HCT116 (cell line): Measurements from ENCODE around the gene CFAP53. TPM values are rescaled to one million over a fixed set of nuclear protein-coding genes. Genes with fewer than 3 reads are reported as not detected.

Experiments
- ATAC-seq: fragments of 200-7000 bp; cut with Tn5 transposase; 2 replicates; pipeline ENCODE4 v1.9.1; 2020; ENCODE audit warnings: mild to moderate bottlenecking, moderate library complexity
- BruUV-seq: library from RNA; stranded (reverse); fragments of 400-500 nt; replicated peaks from 2 replicates; lab custom pipeline; 2021; lab: Mats Ljungman, UMichigan
- CTCF ChIA-PET: fragments of 300-600 bp; sonication (Branson Sonifier 250); formaldehyde crosslinking; loops from one replicate; lab custom pipeline; 2021; ENCODE audit warnings: antibody characterized with exemption; lab: Charles Lee
- POLR2A ChIA-PET: fragments of 300-600, 350-600 bp; sonication (Branson Sonifier 250); formaldehyde crosslinking; loops from one replicate; lab custom pipeline; 2021; ENCODE audit warnings: antibody characterized with exemption; lab: Charles Lee
- RAD21 ChIA-PET, 2 experiments: fragments of 300-600 bp; sonication (Branson Sonifier 250); formaldehyde crosslinking; loops; one replicate each; lab custom pipeline; 2023; ENCODE audit warnings: low total read pairs in 2 of 2; ENCODE audit not compliant: uncharacterized antibody in 2 of 2, unreplicated experiment in 2 of 2, low non-redundant PET in 1 of 2; lab: Charles Lee
- DNase-seq: peaks from one replicate; pipeline ENCODE4 v3.0.0-alpha.2; 2010; ENCODE audit warnings: low read depth, low spot score
- H2AFZ ChIP-seq: fragments of 200-600 bp; shearing (Covaris generic), sonication (generic); 2 replicates; pipeline ENCODE4 v1.6.1; 2017; ENCODE audit warnings: low read depth, mixed run types, mixed read lengths, antibody characterized with exemption, low read length; ENCODE audit not compliant: poor library complexity, severe bottlenecking
- H3K27ac ChIP-seq: 2 replicates; pipeline ENCODE4 v1.5.1; 2012; ENCODE audit warnings: low read depth, low read length
- H3K27me3 ChIP-seq: fragments of 200-600 bp; sonication (generic); 2 replicates; pipeline ENCODE4 v1.6.1; 2016; ENCODE audit warnings: mixed run types, low read length, mixed read lengths; ENCODE audit not compliant: insufficient read depth
- H3K36me3 ChIP-seq, 2 experiments: fragments of 200-500 bp in 1 of 2; fragments of 200-600 bp in 1 of 2; sonication (Bioruptor generic) in 1 of 2; sonication (generic) in 1 of 2; 2 replicates each; pipeline versions ENCODE4 v1.5.1 to v1.6.1; 2014 to 2016; ENCODE audit warnings: low read length in 2 of 2, inconsistent platforms in 1 of 2, mixed read lengths in 1 of 2, mixed run types in 1 of 2; ENCODE audit not compliant: insufficient read depth in 2 of 2, control insufficient read depth in 1 of 2
- H3K4me1 ChIP-seq, 2 experiments: fragments of 200-600 bp in 1 of 2; sonication (generic) in 1 of 2; 2 replicates each; pipeline versions ENCODE4 v1.5.1 to v1.6.1; 2012 to 2017; ENCODE audit warnings: low read length in 2 of 2, inconsistent platforms in 1 of 2, mild to moderate bottlenecking in 1 of 2, mixed read lengths in 1 of 2, mixed run types in 1 of 2, moderate library complexity in 1 of 2; ENCODE audit not compliant: insufficient read depth in 2 of 2, control insufficient read depth in 1 of 2
- H3K4me2 ChIP-seq: fragments of 200-600 bp; sonication (generic); 2 replicates; pipeline ENCODE4 v1.6.1; 2017; ENCODE audit warnings: mixed run types, low read length, mixed read lengths
- H3K4me3 ChIP-seq, 2 experiments: fragments of 200-600 bp in 1 of 2; sonication (generic) in 1 of 2; replicated peaks in 1 of 2; 2 replicates each; pipeline ENCODE4 v1.5.1; 2011 to 2016; ENCODE audit warnings: low read length in 2 of 2, control low read depth in 1 of 2, low read depth in 1 of 2, mild to moderate bottlenecking in 1 of 2, mixed read lengths in 1 of 2, mixed run types in 1 of 2
- H3K79me2 ChIP-seq: fragments of 200-600 bp; sonication (generic); 2 replicates; pipeline ENCODE4 v1.6.1; 2017; ENCODE audit warnings: mild to moderate bottlenecking, mixed run types, low read length, moderate library complexity, mixed read lengths; ENCODE audit not compliant: insufficient read depth
- H3K9ac ChIP-seq: fragments of 200-600 bp; sonication (generic); 2 replicates; pipeline ENCODE4 v1.6.1; 2016; ENCODE audit warnings: low read length, mixed read lengths
- H3K9me2 ChIP-seq: fragments of 200-600 bp; sonication (generic), shearing (Covaris generic); 2 replicates; pipeline ENCODE4 v1.6.1; 2017; ENCODE audit warnings: mixed run types, mild to moderate bottlenecking, moderate library complexity; ENCODE audit not compliant: insufficient read depth
- H3K9me3 ChIP-seq, 2 experiments: fragments of 200-500 bp in 1 of 2; fragments of 200-600 bp in 1 of 2; sonication (Bioruptor generic) in 1 of 2; sonication (generic) in 1 of 2; 2 replicates each; pipeline ENCODE4 v1.6.1; 2014 to 2017; ENCODE audit warnings: low read length in 2 of 2, mixed read lengths in 2 of 2, inconsistent platforms in 1 of 2, low read depth in 1 of 2, mild to moderate bottlenecking in 1 of 2, mixed run types in 1 of 2, moderate library complexity in 1 of 2; ENCODE audit not compliant: control insufficient read depth in 1 of 2, insufficient read depth in 1 of 2
- H4K20me1 ChIP-seq: fragments of 200-600 bp; sonication (generic), shearing (Covaris generic); 2 replicates; pipeline ENCODE4 v1.6.1; 2017; ENCODE audit warnings: mixed run types, mild to moderate bottlenecking, moderate library complexity; ENCODE audit not compliant: insufficient read depth
- CBX3 ChIP-seq: IDR thresholded peaks from 2 replicates; pipeline ENCODE4 v1.6.1; 2012; ENCODE audit warnings: low read depth
- EGR1 ChIP-seq: IDR thresholded peaks from 2 replicates; pipeline ENCODE4 v1.6.1; 2012; ENCODE audit warnings: low read depth
- ELF1 ChIP-seq: IDR thresholded peaks from 2 replicates; pipeline ENCODE4 v1.6.1; 2012; ENCODE audit warnings: low read depth, borderline replicate concordance
- EZH2 ChIP-seq: fragments of 200-600 bp; sonication (generic); IDR thresholded peaks from 2 replicates; pipeline ENCODE4 v1.6.1; 2017; ENCODE audit warnings: antibody characterized with exemption, mixed run types
- FOSL1 ChIP-seq: IDR thresholded peaks from 2 replicates; pipeline ENCODE4 v1.6.1; 2012; ENCODE audit warnings: low read depth
- JUND ChIP-seq: IDR thresholded peaks from 2 replicates; pipeline ENCODE4 v1.6.1; 2012
- POLR2A ChIP-seq: IDR thresholded peaks from 2 replicates; pipeline ENCODE4 v1.7.0; 2011; ENCODE audit warnings: borderline replicate concordance; ENCODE audit not compliant: insufficient read depth, insufficient read length; ENCODE audit errors: extremely low read depth
- RAD21 ChIP-seq: IDR thresholded peaks from 2 replicates; pipeline ENCODE4 v1.6.1; 2012; ENCODE audit warnings: low read depth, mild to moderate bottlenecking
- SIN3A ChIP-seq: IDR thresholded peaks from 2 replicates; pipeline ENCODE4 v1.6.1; 2012; ENCODE audit warnings: low read depth
- ZFX ChIP-seq: fragments of 450-650 bp; IDR thresholded peaks from 2 replicates; pipeline ENCODE4 v1.6.1; 2017
- ZNF274 ChIP-seq: fragments of 200-500 bp; sonication (Bioruptor generic); IDR thresholded peaks from 2 replicates; pipeline ENCODE4 v1.6.1; 2014; ENCODE audit warnings: mild to moderate bottlenecking, low read depth, low read length, inconsistent platforms
- intact Hi-C: fragments of 100-400 bp; cut with micrococcal nuclease; formaldehyde crosslinking; loops from 2 replicates; pipeline ENCODE4 v1.10.0; 2022
- total RNA-seq: library from RNA; stranded (reverse); gene quantifications from one replicate; pipeline ENCODE4 v1.2.1, GENCODE V29; 2021; ENCODE audit not compliant: unreplicated experiment
- TF ChIP-seq, protein P1 (sequence below), 3 experiments: fragments of 200-600 bp in 1 of 3; sonication (generic) in 1 of 3; IDR thresholded peaks in 2 of 3; conservative IDR thresholded peaks in 1 of 3; 2 replicates each; pipeline ENCODE4 v1.5.1; 2012 to 2017; ENCODE audit warnings: low read depth in 2 of 3, low read length in 2 of 3, antibody characterized with exemption in 1 of 3, borderline replicate concordance in 1 of 3, control low read depth in 1 of 3, mild to moderate bottlenecking in 1 of 3, mixed read lengths in 1 of 3, mixed run types in 1 of 3, moderate library complexity in 1 of 3; ENCODE audit not compliant: insufficient read depth in 1 of 3

Gene CFAP53
- total RNA-seq, 1 experiment from 2014 or later: 1.1 TPM

DNA sequence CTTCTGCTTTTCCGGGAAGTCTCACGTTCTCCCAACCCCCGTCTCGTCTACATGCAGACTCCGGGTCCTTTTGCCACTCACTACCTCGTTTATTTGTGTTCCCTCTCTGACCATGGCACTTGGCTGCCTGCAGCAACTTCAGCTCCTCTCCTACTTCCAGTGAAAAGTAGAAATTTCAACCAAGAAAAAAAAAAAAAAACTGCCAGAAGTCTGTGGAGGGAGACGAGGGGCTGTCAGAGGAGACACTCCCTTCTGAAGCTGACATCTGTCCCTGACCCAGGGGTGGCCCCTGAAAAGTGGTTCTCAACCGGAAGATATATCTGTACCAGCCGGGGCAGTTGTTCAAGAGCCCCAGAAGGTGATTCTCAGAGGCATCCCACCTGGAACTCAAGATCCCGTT lies 70.6 kb downstream of the CFAP53 start:
- no peaks in the 10 kb centered on the region for H3K36me3 ChIP-seq
- H3K4me3 ChIP-seq: peak overlapping the region; percentile 41 to 71
- peaks cover 6 to 17% of the 10 kb centered on the region in 2 experiments; a peak in 1 of 4 replicates for H3K4me1 ChIP-seq
- H3K27ac ChIP-seq: no peak overlapping the region
- DNase-seq: no peak
- no peaks in the 10 kb centered on the region for H3K9me3 ChIP-seq
- no TSS peak for BruUV-seq
- POLR2A ChIA-PET: no interaction called here
- ATAC-seq: no peak
- intact Hi-C loops: loop anchor here (1.0 to 2.0 kb wide), 2 partner anchors 138 to 145 kb away; no protein-coding TSS in a partner anchor
- H3K9ac ChIP-seq: no peak overlapping the region
- CTCF ChIA-PET: interaction anchor here (1.1 to 3.1 kb wide), 5 partner anchors 8 to 162 kb away, joined by 3 to 20 read pairs (median 5); no protein-coding TSS in a partner anchor
- no peaks in the 10 kb centered on the region for H4K20me1 ChIP-seq
- no peaks in the 10 kb centered on the region for H3K27me3 ChIP-seq
- TF ChIP-seq EZH2 (no peak), JUND (no peak), ELF1 (no peak), POLR2A (no peak), SIN3A (no peak), RAD21 (no peak), FOSL1 (no peak), CBX3 (no peak), ZNF274 (no peak), EGR1 (no peak), ZFX (no peak)
- TF ChIP-seq, protein P1, sequence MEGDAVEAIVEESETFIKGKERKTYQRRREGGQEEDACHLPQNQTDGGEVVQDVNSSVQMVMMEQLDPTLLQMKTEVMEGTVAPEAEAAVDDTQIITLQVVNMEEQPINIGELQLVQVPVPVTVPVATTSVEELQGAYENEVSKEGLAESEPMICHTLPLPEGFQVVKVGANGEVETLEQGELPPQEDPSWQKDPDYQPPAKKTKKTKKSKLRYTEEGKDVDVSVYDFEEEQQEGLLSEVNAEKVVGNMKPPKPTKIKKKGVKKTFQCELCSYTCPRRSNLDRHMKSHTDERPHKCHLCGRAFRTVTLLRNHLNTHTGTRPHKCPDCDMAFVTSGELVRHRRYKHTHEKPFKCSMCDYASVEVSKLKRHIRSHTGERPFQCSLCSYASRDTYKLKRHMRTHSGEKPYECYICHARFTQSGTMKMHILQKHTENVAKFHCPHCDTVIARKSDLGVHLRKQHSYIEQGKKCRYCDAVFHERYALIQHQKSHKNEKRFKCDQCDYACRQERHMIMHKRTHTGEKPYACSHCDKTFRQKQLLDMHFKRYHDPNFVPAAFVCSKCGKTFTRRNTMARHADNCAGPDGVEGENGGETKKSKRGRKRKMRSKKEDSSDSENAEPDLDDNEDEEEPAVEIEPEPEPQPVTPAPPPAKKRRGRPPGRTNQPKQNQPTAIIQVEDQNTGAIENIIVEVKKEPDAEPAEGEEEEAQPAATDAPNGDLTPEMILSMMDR (IDR thresholded peaks at IDR 0.05 in 2 of 3, conservative IDR thresholded peaks at IDR 0.05 in 1 of 3; ENCODE audit: borderline replicate concordance in 1 of 3, insufficient read depth in 1 of 3, low read depth in 2 of 3, low read length in 2 of 3): no peak
- H2AFZ ChIP-seq: peak overlapping the region; percentile 70
- H3K79me2 ChIP-seq: no peaks in the 10 kb centered on the region
- peak overlapping the region; percentile 91 for H3K4me2 ChIP-seq
- RAD21 ChIA-PET: no interaction called here
- H3K9me2 ChIP-seq: no peaks in the 10 kb centered on the region
